SU-DHL-6 (cell line): Measurements from ENCODE around the gene RAB9A.

Experiments
- CTCF ChIP-seq: fragments of 200-600 bp; sonication (generic); IDR thresholded peaks from one replicate; pipeline ENCODE4 v1.5.1; 2017; ENCODE audit warnings: antibody characterized with exemption, mild to moderate bottlenecking, low read length, moderate library complexity; ENCODE audit not compliant: insufficient read depth, poor library complexity, severe bottlenecking
- EZH2phosphoT487 ChIP-seq: fragments of 200-600 bp; sonication (generic), shearing (Covaris generic); conservative IDR thresholded peaks from 2 replicates; pipeline ENCODE4 v1.6.1; 2018; ENCODE audit warnings: mild to moderate bottlenecking, antibody characterized with exemption, low read length, moderate library complexity, mixed read lengths

GRCh38 chrX:13662355-13662791, 26.6 kb upstream of the RAB9A start:
- no peak for TF ChIP-seq CTCF
- no peak for TF ChIP-seq EZH2phosphoT487
